Measurements from ENCODE around the gene CADM4.

CADM4 gene

DNA sequence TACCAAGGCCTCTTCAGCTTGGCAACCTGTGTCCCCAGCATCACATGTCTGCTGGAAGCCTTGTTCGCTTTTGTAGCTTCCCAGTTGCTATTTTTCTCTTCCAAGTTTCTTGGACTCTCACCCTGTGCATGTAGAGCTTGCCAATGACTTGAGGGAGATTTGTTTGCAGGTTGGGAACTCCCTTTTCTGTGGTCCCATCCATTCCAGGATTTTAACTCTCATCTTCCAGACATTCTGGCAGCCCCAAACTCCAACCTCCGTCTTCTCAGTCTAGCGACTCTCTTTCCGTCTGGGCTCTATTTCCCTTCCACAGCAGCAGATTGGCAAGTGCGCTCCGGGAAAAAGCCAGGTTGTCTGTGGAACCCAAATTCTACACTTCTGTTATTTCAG lies 21.3 kb upstream of the CADM4 start:
- H3K4me3 ChIP-seq (ENCODE audit: low read depth, low read length) = no peak overlapping the region
- H4K12ac ChIP-seq (ENCODE audit: low read depth, low read length) = no peak overlapping the region
- no peak overlapping the region for H3K9ac ChIP-seq (ENCODE audit: low read length)
- no peak overlapping the region for H3K23ac ChIP-seq (ENCODE audit: low read length)
- no peak overlapping the region for H3K18ac ChIP-seq (ENCODE audit: low read length)
- no peak overlapping the region for H4K91ac ChIP-seq (ENCODE audit: low read depth, low read length)
- H4K8ac ChIP-seq (ENCODE audit: low read depth, low read length) = no peak overlapping the region
- H2AFZ ChIP-seq (ENCODE audit: insufficient read depth, low read length, poor library complexity) = no peak overlapping the region
- H3K27ac ChIP-seq (ENCODE audit: low read depth, low read length) = no peak overlapping the region
- DNase-seq = no peak
- H3K27me3 ChIP-seq (ENCODE audit: insufficient read depth, low read length) = no peaks in the 10 kb centered on the region
- peaks cover 3% of the 10 kb centered on the region for H3K9me3 ChIP-seq (ENCODE audit: insufficient read depth, low read depth, low read length)
- no peak overlapping the region for H3K4ac ChIP-seq (ENCODE audit: low read depth, low read length)
- H3K36me3 ChIP-seq (ENCODE audit: control insufficient read depth in 1 of 2, insufficient read depth in 2 of 2, low read length in 2 of 2) = peaks cover 0 to 5% of the 10 kb centered on the region in 2 experiments
- WGBS (ENCODE audit: extremely low coverage, insufficient coverage, insufficient read length) = no CpG with 5 or more reads among the region's 6 CpGs
- no peaks in the 10 kb centered on the region for H3K79me1 ChIP-seq (ENCODE audit: low read length)
- no peaks in the 10 kb centered on the region for H3K79me2 ChIP-seq (ENCODE audit: control insufficient read depth, insufficient read depth, low read length, poor library complexity)
- no peaks in the 10 kb centered on the region for H3K4me1 ChIP-seq (ENCODE audit: control insufficient read depth in 1 of 2, insufficient read depth in 2 of 2, low read length in 2 of 2)
- no peak overlapping the region for H3K14ac ChIP-seq (ENCODE audit: low read length)
- no peak overlapping the region for H3K4me2 ChIP-seq (ENCODE audit: low read length)
- H2BK120ac ChIP-seq (ENCODE audit: insufficient read depth, low read length, poor library complexity) = no peak overlapping the region
- no peak overlapping the region for H2AK5ac ChIP-seq (ENCODE audit: low read length)
- no peak overlapping the region for H2BK5ac ChIP-seq (ENCODE audit: low read depth, low read length, poor library complexity)
- no peak overlapping the region for H2BK12ac ChIP-seq (ENCODE audit: low read length)

DNA sequence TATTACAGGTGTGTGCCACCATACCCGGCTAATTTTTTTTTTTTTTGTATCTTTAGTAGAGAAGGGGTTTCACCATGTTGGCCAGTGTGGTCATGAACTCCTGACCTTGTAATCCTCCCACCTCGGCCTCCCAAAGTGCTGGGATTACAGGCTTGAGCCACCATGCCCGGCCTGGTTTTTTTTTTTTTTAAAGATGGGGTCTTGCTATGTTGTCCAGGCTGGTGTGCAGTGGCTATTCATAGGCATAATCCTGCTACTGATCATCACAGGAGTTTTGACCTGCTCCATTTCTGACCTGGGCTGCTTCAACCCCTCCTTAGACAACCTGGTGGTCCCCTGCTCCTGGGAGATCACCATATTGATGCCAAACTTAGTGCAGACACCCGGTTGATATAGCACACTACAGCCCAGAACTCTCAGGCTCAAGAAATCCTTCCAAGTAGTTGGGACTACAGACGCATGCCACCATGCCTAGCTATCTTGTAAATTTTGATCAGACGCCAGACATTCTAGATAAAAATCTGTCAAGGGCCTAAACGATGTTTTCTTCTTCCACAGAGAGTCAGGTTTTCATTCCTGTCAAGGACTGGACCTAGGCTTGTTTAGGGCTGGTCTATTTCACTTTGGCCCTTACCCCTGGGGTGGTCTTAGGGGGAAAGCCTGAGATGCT lies 20.8 kb upstream of the CADM4 start:
- Histone ChIP-seq H3K9ac (ENCODE audit: low read length) (no peak overlapping the region), H4K8ac (ENCODE audit: low read depth, low read length) (no peak overlapping the region), H3K4me3 (ENCODE audit: low read depth, low read length) (no peak overlapping the region), H3K23ac (ENCODE audit: low read length) (no peak overlapping the region), H3K27me3 (ENCODE audit: insufficient read depth, low read length) (no peaks in the 10 kb centered on the region), H3K4me1 (ENCODE audit: control insufficient read depth in 1 of 2, insufficient read depth in 2 of 2, low read length in 2 of 2) (no peaks in the 10 kb centered on the region), H2BK120ac (ENCODE audit: insufficient read depth, low read length, poor library complexity) (no peak overlapping the region), H3K79me1 (ENCODE audit: low read length) (no peaks in the 10 kb centered on the region), H3K27ac (ENCODE audit: low read depth, low read length) (no peak overlapping the region), H3K4ac (ENCODE audit: low read depth, low read length) (no peak overlapping the region), H3K9me3 (ENCODE audit: insufficient read depth, low read depth, low read length) (peaks cover 3% of the 10 kb centered on the region), H3K79me2 (ENCODE audit: control insufficient read depth, insufficient read depth, low read length, poor library complexity) (no peaks in the 10 kb centered on the region), H2AFZ (ENCODE audit: insufficient read depth, low read length, poor library complexity) (no peak overlapping the region), H2BK5ac (ENCODE audit: low read depth, low read length, poor library complexity) (no peak overlapping the region), H3K18ac (ENCODE audit: low read length) (no peak overlapping the region), H3K4me2 (ENCODE audit: low read length) (no peak overlapping the region), H4K12ac (ENCODE audit: low read depth, low read length) (no peak overlapping the region), H4K91ac (ENCODE audit: low read depth, low read length) (no peak overlapping the region), H2AK5ac (ENCODE audit: low read length) (no peak overlapping the region), H3K14ac (ENCODE audit: low read length) (no peak overlapping the region), H2BK12ac (ENCODE audit: low read length) (no peak overlapping the region), H3K36me3 (ENCODE audit: control insufficient read depth in 1 of 2, insufficient read depth in 2 of 2, low read length in 2 of 2) (peaks cover 0 to 6% of the 10 kb centered on the region in 2 experiments)
- no peak for DNase-seq
- WGBS (ENCODE audit: extremely low coverage, insufficient coverage, insufficient read length) = no CpG with 5 or more reads among the region's 7 CpGs

DNA sequence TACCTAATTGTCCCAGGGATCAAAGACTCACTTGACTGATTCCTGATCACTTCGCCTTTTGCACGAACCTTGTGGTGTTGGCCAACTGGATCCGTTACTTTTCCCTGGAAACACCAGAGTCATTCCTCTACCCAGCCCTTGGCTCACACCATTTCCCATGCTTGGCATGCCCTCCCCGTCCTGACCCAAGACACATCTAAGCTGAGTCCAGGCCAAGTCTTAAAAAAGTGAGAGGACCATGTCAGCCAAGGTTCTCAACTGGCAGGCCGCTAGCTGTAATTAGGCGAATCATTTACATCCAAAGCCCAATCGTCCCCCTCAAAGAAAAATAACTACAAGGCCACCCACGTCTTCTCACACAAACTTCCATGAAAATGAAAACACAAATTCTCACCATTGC lies 18.8 kb upstream of the CADM4 start:
- H3K4me3 ChIP-seq (ENCODE audit: low read depth, low read length) = no peak overlapping the region
- no peak overlapping the region for H4K8ac ChIP-seq (ENCODE audit: low read depth, low read length)
- H3K18ac ChIP-seq (ENCODE audit: low read length) = no peak overlapping the region
- H3K4me2 ChIP-seq (ENCODE audit: low read length) = no peak overlapping the region
- no peaks in the 10 kb centered on the region for H3K27me3 ChIP-seq (ENCODE audit: insufficient read depth, low read length)
- H3K79me2 ChIP-seq (ENCODE audit: control insufficient read depth, insufficient read depth, low read length, poor library complexity) = no peaks in the 10 kb centered on the region
- no peak overlapping the region for H2AK5ac ChIP-seq (ENCODE audit: low read length)
- H2AFZ ChIP-seq (ENCODE audit: insufficient read depth, low read length, poor library complexity) = no peak overlapping the region
- H2BK12ac ChIP-seq (ENCODE audit: low read length) = no peak overlapping the region
- no CpG with 5 or more reads among the region's 8 CpGs for WGBS (ENCODE audit: extremely low coverage, insufficient coverage, insufficient read length)
- no peaks in the 10 kb centered on the region for H3K79me1 ChIP-seq (ENCODE audit: low read length)
- peaks cover 5 to 6% of the 10 kb centered on the region in 2 experiments for H3K36me3 ChIP-seq (ENCODE audit: control insufficient read depth in 1 of 2, insufficient read depth in 2 of 2, low read length in 2 of 2)
- DNase-seq = no peak
- no peak overlapping the region for H3K9ac ChIP-seq (ENCODE audit: low read length)
- no peak overlapping the region for H4K91ac ChIP-seq (ENCODE audit: low read depth, low read length)
- no peak overlapping the region for H3K27ac ChIP-seq (ENCODE audit: low read depth, low read length)
- no peak overlapping the region for H3K23ac ChIP-seq (ENCODE audit: low read length)
- H3K4ac ChIP-seq (ENCODE audit: low read depth, low read length) = no peak overlapping the region
- H2BK120ac ChIP-seq (ENCODE audit: insufficient read depth, low read length, poor library complexity) = no peak overlapping the region
- H3K14ac ChIP-seq (ENCODE audit: low read length) = no peak overlapping the region
- no peak overlapping the region for H2BK5ac ChIP-seq (ENCODE audit: low read depth, low read length, poor library complexity)
- H3K9me3 ChIP-seq (ENCODE audit: insufficient read depth, low read depth, low read length) = peaks cover 2% of the 10 kb centered on the region
- no peak overlapping the region for H4K12ac ChIP-seq (ENCODE audit: low read depth, low read length)
- H3K4me1 ChIP-seq (ENCODE audit: control insufficient read depth in 1 of 2, insufficient read depth in 2 of 2, low read length in 2 of 2) = no peaks in the 10 kb centered on the region

DNA sequence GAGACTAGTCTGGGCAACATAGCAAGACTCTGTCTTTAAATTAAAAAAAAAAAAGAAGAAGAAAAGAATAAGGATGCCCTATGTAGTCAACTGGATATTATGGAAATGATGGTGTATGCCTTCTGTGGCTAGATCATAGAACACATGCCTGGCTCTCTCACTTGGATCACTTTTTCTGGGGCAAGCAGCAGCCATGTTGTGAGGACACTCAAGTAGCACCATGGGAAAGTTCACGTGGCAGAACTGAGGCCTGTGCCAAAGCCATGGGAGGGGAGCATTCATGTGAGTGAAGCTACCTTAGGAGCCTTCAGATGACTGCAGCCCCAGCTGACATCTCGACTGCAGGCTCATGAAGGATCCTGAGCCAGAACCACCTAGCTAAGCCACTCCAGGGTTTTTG lies 18.4 kb upstream of the CADM4 start:
- Histone ChIP-seq H3K23ac (ENCODE audit: low read length) (no peak overlapping the region), H3K14ac (ENCODE audit: low read length) (no peak overlapping the region), H3K4me1 (ENCODE audit: control insufficient read depth in 1 of 2, insufficient read depth in 2 of 2, low read length in 2 of 2) (no peaks in the 10 kb centered on the region), H2BK120ac (ENCODE audit: insufficient read depth, low read length, poor library complexity) (no peak overlapping the region), H3K4me2 (ENCODE audit: low read length) (no peak overlapping the region), H3K9ac (ENCODE audit: low read length) (no peak overlapping the region), H2AK5ac (ENCODE audit: low read length) (no peak overlapping the region), H2AFZ (ENCODE audit: insufficient read depth, low read length, poor library complexity) (no peak overlapping the region), H2BK12ac (ENCODE audit: low read length) (no peak overlapping the region), H3K36me3 (ENCODE audit: control insufficient read depth in 1 of 2, insufficient read depth in 2 of 2, low read length in 2 of 2) (peaks cover 5 to 6% of the 10 kb centered on the region in 2 experiments), H4K12ac (ENCODE audit: low read depth, low read length) (no peak overlapping the region), H4K91ac (ENCODE audit: low read depth, low read length) (no peak overlapping the region), H3K27ac (ENCODE audit: low read depth, low read length) (no peak overlapping the region), H3K4ac (ENCODE audit: low read depth, low read length) (no peak overlapping the region), H3K27me3 (ENCODE audit: insufficient read depth, low read length) (no peaks in the 10 kb centered on the region), H3K18ac (ENCODE audit: low read length) (no peak overlapping the region), H3K79me2 (ENCODE audit: control insufficient read depth, insufficient read depth, low read length, poor library complexity) (no peaks in the 10 kb centered on the region), H4K8ac (ENCODE audit: low read depth, low read length) (no peak overlapping the region), H3K9me3 (ENCODE audit: insufficient read depth, low read depth, low read length) (peaks cover 2% of the 10 kb centered on the region), H2BK5ac (ENCODE audit: low read depth, low read length, poor library complexity) (no peak overlapping the region), H3K4me3 (ENCODE audit: low read depth, low read length) (no peak overlapping the region), H3K79me1 (ENCODE audit: low read length) (no peaks in the 10 kb centered on the region)
- no peak for DNase-seq
- no CpG with 5 or more reads among the region's 2 CpGs for WGBS (ENCODE audit: extremely low coverage, insufficient coverage, insufficient read length)

Measured in trophoblast cell (in vitro differentiated cells and primary cell).